HG03095 (cell line): Measurements from ENCODE around the gene GALNS.

Experiments used
- ATAC-seq: cut with Tn5 transposase; IDR thresholded peaks from one replicate; pipeline ENCODE4 v1.9.1; 2021; ENCODE audit warnings: moderate library complexity; ENCODE audit not compliant: unreplicated experiment

Gene GALNS

GRCh38 chr16:88875703-88876234 is 19.0 kb upstream of the GALNS start:
- ATAC-seq, result no peak

- no peak for ATAC-seq
Measured at GRCh38 chr16:88874938-88875599, 18.3 kb upstream of the GALNS start.

GRCh38 chr16:88872650-88873331 is 16.0 kb upstream of the GALNS start:
- ATAC-seq, result no peak

GRCh38 chr16:88871730-88872416 is 15.1 kb upstream of the GALNS start:
- no peak for ATAC-seq

- no peak for ATAC-seq
Measured at GRCh38 chr16:88871349-88871702, 14.6 kb upstream of the GALNS start.

- ATAC-seq, result no peak
Measured at GRCh38 chr16:88870608-88871348, 14.0 kb upstream of the GALNS start.

GRCh38 chr16:88869673-88869980 is 12.9 kb upstream of the GALNS start:
- no peak for ATAC-seq

- no peak for ATAC-seq
Measured at GRCh38 chr16:88868974-88869672, 12.4 kb upstream of the GALNS start.

- ATAC-seq, result no peak
Measured at GRCh38 chr16:88867581-88868246, 11.0 kb upstream of the GALNS start.

GRCh38 chr16:88866151-88866920 is 9.6 kb upstream of the GALNS start, which contains the start of gene PABPN1L:
Gene PABPN1L, minus strand, starts transcription at chr16:88866660. Its CDS starts 54 bp downstream, at chr16:88866606.
- no peak for ATAC-seq

- ATAC-seq, result no peak
Measured at GRCh38 chr16:88865742-88866141, 9.0 kb upstream of the GALNS start.

- no peak for ATAC-seq
Measured at GRCh38 chr16:88865310-88865709, 8.6 kb upstream of the GALNS start.

- no peak for ATAC-seq
Measured at GRCh38 chr16:88864521-88864920, 7.8 kb upstream of the GALNS start.

GRCh38 chr16:88864099-88864498 is 7.4 kb upstream of the GALNS start:
- ATAC-seq, result no peak

- no peak for ATAC-seq
Measured at GRCh38 chr16:88863426-88863825, 6.7 kb upstream of the GALNS start.

- ATAC-seq, result no peak
Measured at GRCh38 chr16:88862968-88863367, 6.2 kb upstream of the GALNS start.

GRCh38 chr16:88861359-88861758 is 4.6 kb upstream of the GALNS start:
- no peak for ATAC-seq

- no peak for ATAC-seq
Measured at GRCh38 chr16:88859381-88860091, 2.8 kb upstream of the GALNS start.
